ENCODE measurements around the gene GPR152.

The GPR152 gene

GRCh38 chr11:67423891-67424613 lies 28.5 kb downstream of the GPR152 start:
- no peak for DNase-seq (ENCODE audit: low spot score)

- DNase-seq (ENCODE audit: low spot score) = no peak
Observed at GRCh38 chr11:67423466-67423865, 29.1 kb downstream of the GPR152 start.

GRCh38 chr11:67422891-67423290 lies 29.6 kb downstream of the GPR152 start:
- DNase-seq (ENCODE audit: low spot score) = peak; percentile 61

- no peak for DNase-seq (ENCODE audit: low spot score)
Observed at GRCh38 chr11:67421430-67422031, 31.0 kb downstream of the GPR152 start.

- peak; percentile 95 for DNase-seq (ENCODE audit: low spot score)
Observed at GRCh38 chr11:67420646-67421429, 31.7 kb downstream of the GPR152 start.

- no peak for DNase-seq (ENCODE audit: low spot score)
Observed at GRCh38 chr11:67420147-67420645, 32.3 kb downstream of the GPR152 start.

GRCh38 chr11:67419325-67420049 lies 33.0 kb downstream of the GPR152 start:
- no peak for DNase-seq (ENCODE audit: low spot score)

GRCh38 chr11:67418476-67419281 lies 33.9 kb downstream of the GPR152 start:
- no peak for DNase-seq (ENCODE audit: low spot score)

GRCh38 chr11:67417425-67417824 lies 35.1 kb downstream of the GPR152 start:
- no peak for DNase-seq (ENCODE audit: low spot score)

GRCh38 chr11:67416416-67417335 lies 35.9 kb downstream of the GPR152 start:
- DNase-seq (ENCODE audit: low spot score) = no peak

- no peak for DNase-seq (ENCODE audit: low spot score)
Observed at GRCh38 chr11:67415501-67416304, 36.8 kb downstream of the GPR152 start, which contains the start of gene CARNS1. Gene CARNS1, plus strand, starts transcription at chr11:67415678. Its CDS starts 522 bp downstream, at chr11:67416200.

GRCh38 chr11:67413266-67413849 lies 39.2 kb downstream of the GPR152 start:
- no peak for DNase-seq (ENCODE audit: low spot score)

GRCh38 chr11:67412495-67413179 lies 39.9 kb downstream of the GPR152 start:
- DNase-seq (ENCODE audit: low spot score) = no peak

GRCh38 chr11:67411785-67412152 lies 40.8 kb downstream of the GPR152 start:
- DNase-seq (ENCODE audit: low spot score) = no peak

GRCh38 chr11:67410984-67411784 lies 41.3 kb downstream of the GPR152 start:
- no peak for DNase-seq (ENCODE audit: low spot score)

GRCh38 chr11:67410369-67410831 lies 42.1 kb downstream of the GPR152 start:
- no peak for DNase-seq (ENCODE audit: low spot score)

GRCh38 chr11:67409781-67410368 lies 42.7 kb downstream of the GPR152 start:
- no peak for DNase-seq (ENCODE audit: low spot score)

Measured in kidney tubule cell (primary cell).